Tibial artery (tissue), 4 donors: ENCODE data around the gene KNCN.

ENCODE experiments used
- DNase-seq, 2 donors: peaks; one replicate each; pipeline ENCODE4 v3.0.0-alpha.2; 2019
- H3K27ac ChIP-seq, 2 donors: fragments of 200-600 bp; sonication (generic) in 1 of 2; 1 replicate in 1 of 2; 2 replicates in 1 of 2; pipeline ENCODE4 v1.5.1; 2018 to 2019; ENCODE audit warnings: mild to moderate bottlenecking in 1 of 2
- H3K27me3 ChIP-seq, 2 donors: fragments of 200-600 bp; sonication (generic) in 1 of 2; one replicate each; pipeline versions ENCODE4 v1.5.1 to v1.6.0; 2016 to 2019
- H3K36me3 ChIP-seq, 3 donors: fragments of 200-600 bp; sonication (generic) in 2 of 3; one replicate each; pipeline ENCODE4 v1.5.1; 2016 to 2019; ENCODE audit warnings: mild to moderate bottlenecking in 2 of 3
- H3K4me1 ChIP-seq, 4 donors: fragments of 200-600 bp; sonication (generic) in 2 of 4; 1 replicate in 3 of 4; 2 replicates in 1 of 4; pipeline ENCODE4 v1.5.1; 2016 to 2019
- H3K4me3 ChIP-seq, 2 donors: fragments of 200-600 bp; sonication (generic) in 1 of 2; 1 replicate in 1 of 2; 2 replicates in 1 of 2; pipeline ENCODE4 v1.5.1; 2018 to 2019; ENCODE audit warnings: mild to moderate bottlenecking in 2 of 2
- H3K9me3 ChIP-seq, 3 donors: fragments of 200-600 bp; sonication (generic) in 1 of 3; one replicate each; pipeline ENCODE4 v1.5.1; 2016 to 2019
- intact Hi-C: fragments of 100-400 bp; cut with DNase I; formaldehyde crosslinking; loops from one replicate; pipeline ENCODE4 v1.15.0; 2023; ENCODE audit warnings: low total_unique reads
- TF ChIP-seq, protein P1 (sequence below), 2 experiments: fragments of 200-600 bp in 1 of 2; fragments of 450-650 bp in 1 of 2; IDR thresholded peaks; one replicate each; pipeline ENCODE4 v1.5.1; 2017 to 2019; ENCODE audit warnings: antibody characterized with exemption in 2 of 2, mild to moderate bottlenecking in 1 of 2, moderate library complexity in 1 of 2

The KNCN gene

DNA sequence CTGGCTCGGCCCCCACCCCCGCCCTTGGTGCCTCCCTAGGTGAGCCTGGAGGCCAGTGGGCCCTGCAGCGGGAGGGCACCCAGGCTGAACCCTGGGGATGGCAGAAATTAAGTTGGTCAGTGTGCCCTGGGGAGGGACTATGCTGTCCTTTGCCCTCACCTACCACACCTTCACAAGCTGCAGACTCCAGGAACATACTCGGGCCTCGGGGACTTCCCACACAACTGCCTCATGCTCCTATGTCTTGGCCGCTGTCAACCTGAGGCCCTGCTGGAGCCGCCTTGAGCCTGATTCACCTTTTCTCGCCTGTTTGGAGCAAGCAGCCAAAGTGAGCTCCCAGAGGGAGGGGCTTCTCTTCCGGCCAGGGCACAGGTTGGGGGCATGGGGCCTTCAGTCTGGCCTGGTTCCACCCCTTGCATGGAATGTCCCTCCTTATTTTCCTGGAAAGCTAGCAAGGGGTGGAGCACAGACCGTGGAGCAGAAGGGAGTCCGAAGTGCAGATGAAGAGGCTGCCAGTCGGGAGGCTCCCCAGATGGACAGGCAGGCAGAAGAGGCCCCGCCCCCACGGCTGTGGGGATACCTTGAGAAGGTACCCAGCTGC, 24.7 kb downstream of the KNCN start:
- Histone ChIP-seq H3K36me3 (no peaks in the 10 kb centered on the region), H3K4me3 (no peak overlapping the region), H3K27ac (no peak overlapping the region), H3K27me3 (peaks cover 0 to 51% of the 10 kb centered on the region in 2 donors), H3K9me3 (no peaks in the 10 kb centered on the region), H3K4me1 (peaks cover 0 to 8% (median 0%) of the 10 kb centered on the region in 4 donors)
- TF ChIP-seq, protein P1, sequence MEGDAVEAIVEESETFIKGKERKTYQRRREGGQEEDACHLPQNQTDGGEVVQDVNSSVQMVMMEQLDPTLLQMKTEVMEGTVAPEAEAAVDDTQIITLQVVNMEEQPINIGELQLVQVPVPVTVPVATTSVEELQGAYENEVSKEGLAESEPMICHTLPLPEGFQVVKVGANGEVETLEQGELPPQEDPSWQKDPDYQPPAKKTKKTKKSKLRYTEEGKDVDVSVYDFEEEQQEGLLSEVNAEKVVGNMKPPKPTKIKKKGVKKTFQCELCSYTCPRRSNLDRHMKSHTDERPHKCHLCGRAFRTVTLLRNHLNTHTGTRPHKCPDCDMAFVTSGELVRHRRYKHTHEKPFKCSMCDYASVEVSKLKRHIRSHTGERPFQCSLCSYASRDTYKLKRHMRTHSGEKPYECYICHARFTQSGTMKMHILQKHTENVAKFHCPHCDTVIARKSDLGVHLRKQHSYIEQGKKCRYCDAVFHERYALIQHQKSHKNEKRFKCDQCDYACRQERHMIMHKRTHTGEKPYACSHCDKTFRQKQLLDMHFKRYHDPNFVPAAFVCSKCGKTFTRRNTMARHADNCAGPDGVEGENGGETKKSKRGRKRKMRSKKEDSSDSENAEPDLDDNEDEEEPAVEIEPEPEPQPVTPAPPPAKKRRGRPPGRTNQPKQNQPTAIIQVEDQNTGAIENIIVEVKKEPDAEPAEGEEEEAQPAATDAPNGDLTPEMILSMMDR (IDR thresholded peaks at IDR 0.05): no peak
- intact Hi-C loops: loop anchor here (2.0 to 5.0 kb wide), 2 partner anchors 49 to 80 kb away; no protein-coding TSS in a partner anchor
- no peak for DNase-seq

DNA sequence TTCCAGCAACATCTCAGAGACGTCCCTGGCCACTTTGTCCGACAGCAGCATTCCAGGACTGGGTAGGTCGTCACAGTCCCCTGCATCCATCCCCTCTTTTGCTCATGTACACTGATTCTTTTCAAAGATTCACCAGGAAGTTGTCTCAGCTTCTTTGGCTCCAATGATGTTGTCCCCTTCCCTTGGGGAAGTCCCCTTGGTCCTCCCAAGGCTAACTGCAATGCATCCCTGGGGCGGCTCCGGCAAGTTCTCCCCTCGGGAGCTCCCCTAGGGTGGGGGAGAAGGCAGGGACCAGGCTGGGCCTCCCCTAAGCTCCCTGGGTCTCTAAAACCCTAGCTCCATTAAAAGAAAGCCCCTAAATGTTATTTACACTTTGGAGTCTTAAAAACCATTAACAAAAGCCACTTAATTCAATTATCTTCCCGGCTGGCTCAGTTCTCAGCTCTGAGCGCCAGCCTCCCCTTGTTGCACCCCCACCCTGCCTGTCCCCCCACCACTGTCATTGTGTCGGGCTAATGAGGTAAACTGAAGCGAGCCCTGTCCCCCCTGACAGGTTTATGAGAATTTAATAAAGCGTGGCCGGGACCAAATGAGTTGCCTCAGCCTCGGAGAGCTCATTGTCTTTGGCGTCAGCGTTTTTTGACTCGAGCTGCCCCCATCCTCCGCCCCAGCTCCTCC, 25.3 kb downstream of the KNCN start:
- no peak overlapping the region for H3K4me3 ChIP-seq
- DNase-seq: no peak
- no peaks in the 10 kb centered on the region for H3K36me3 ChIP-seq
- H3K27ac ChIP-seq: no peak overlapping the region
- H3K4me1 ChIP-seq: peaks cover 0 to 8% (median 0%) of the 10 kb centered on the region in 4 donors
- H3K27me3 ChIP-seq: peaks cover 0 to 51% of the 10 kb centered on the region in 2 donors
- TF ChIP-seq, protein P1 (IDR thresholded peaks at IDR 0.05): no peak
- H3K9me3 ChIP-seq: no peaks in the 10 kb centered on the region
- intact Hi-C loops: loop anchor here (2.0 to 5.0 kb wide), 2 partner anchors 49 to 79 kb away; no protein-coding TSS in a partner anchor

DNA sequence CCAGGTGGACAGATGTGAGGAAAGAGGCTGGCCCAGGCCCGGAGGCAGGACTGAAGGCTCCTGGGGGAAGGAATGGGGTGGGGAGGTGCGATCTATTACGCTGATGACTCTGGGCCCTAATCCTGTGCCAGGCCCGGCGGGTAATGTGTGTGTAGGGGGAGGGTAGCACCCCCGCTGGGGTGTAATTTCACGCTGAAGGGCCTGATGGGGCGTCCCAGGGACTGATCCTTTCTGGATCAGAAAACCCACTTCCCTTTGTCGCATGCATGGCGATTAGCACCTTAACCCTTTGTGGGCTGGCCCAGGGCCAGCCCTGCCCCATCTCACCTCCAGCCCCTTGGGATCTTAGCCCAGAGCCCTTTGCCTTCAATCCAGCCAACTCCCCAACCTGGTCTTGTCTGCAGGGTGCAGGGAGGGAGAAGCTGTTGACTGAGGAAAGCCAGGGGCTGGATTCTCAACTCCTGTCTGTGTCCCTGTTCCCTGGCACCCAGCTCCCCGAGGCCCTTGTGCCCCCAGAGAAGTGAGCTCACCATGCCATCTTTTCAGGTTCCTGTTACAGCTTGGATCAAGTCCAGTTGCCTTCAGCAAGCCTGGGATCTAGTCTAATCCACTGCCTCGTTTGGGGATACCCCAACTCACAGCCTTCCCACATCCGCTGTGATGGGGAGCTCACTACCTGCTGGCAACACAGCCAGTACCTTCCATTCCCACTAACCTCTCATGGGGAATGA, 26.0 kb downstream of the KNCN start:
- no peak for DNase-seq
- H3K4me1 ChIP-seq: peaks cover 0 to 8% (median 0%) of the 10 kb centered on the region in 4 donors
- no peak overlapping the region for H3K27ac ChIP-seq
- no peaks in the 10 kb centered on the region for H3K9me3 ChIP-seq
- peaks cover 0 to 45% of the 10 kb centered on the region in 2 donors for H3K27me3 ChIP-seq
- no peak overlapping the region for H3K4me3 ChIP-seq
- H3K36me3 ChIP-seq: no peaks in the 10 kb centered on the region
- TF ChIP-seq, protein P1 (IDR thresholded peaks at IDR 0.05): no peak
- intact Hi-C loops: loop anchor here (5.0 kb wide), 1 partner anchor 48 kb away; no protein-coding TSS in a partner anchor

DNA sequence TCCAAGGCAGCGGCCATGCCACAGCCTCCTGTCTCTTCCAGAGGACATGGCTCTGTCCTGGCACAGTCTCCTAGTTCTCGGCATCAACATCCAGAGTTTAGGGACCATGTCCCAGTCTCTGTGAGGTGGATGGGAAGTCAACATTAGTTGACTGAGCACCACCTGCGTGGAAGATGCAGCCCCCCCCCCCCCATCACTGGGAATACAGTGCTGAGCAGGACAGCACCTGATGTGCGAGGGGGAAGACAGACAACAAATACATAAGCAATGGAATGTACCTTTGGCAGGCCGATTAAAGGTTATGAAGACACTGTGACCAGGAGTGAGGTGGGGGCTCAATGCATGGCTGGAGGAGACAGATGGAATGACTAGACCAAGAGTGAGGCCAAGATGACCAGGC, 26.6 kb downstream of the KNCN start:
- Histone ChIP-seq H3K36me3 (no peaks in the 10 kb centered on the region), H3K4me3 (no peak overlapping the region), H3K27me3 (peaks cover 0 to 42% of the 10 kb centered on the region in 2 donors), H3K27ac (no peak overlapping the region), H3K9me3 (no peaks in the 10 kb centered on the region), H3K4me1 (peaks cover 0 to 8% (median 0%) of the 10 kb centered on the region in 4 donors)
- DNase-seq: no peak
- intact Hi-C loops: loop anchor here (5.0 kb wide), 1 partner anchor 48 kb away; no protein-coding TSS in a partner anchor
- TF ChIP-seq, protein P1 (IDR thresholded peaks at IDR 0.05): no peak

DNA sequence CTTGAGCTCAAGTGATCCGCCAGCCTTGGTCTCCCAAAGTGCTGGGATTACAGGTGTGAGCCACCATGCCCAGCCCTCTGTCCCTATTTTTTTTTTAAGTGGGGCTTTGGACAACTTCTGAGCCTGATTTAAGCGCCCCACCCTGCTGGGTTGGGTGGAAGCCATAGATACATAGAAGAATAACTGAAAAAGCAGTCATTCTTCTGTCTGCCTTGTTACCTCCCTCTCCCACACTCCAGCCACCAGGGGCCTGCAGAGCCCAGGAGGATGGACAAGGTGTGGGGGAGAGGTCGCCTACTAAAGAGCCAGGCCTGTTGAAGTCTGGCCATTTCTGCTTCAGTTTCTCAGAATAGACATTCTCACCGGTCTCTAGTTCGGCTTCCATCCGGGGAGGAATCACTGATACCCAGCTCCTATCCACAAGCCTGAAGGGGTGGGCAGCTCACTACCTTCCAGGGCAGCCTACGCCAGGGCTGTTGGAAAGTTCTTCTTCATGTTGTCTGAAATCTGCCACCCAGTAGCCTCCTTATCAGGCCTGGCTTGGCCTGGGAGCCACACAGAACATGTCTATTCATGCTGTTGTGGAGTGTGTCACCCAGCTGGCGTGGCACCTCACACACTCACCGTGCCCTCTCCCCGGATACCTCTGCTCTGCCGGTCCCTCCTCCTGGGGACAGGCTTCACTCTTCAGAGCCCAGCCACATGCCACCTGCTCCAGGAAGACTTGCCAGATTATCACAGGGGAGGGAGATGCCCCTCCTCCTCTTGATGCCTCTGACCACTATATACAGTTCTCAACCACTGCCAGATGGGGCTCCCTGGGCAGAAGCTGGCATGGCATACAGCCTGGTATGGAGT, 27.7 kb downstream of the KNCN start:
- H3K4me3 ChIP-seq: no peak overlapping the region
- no peaks in the 10 kb centered on the region for H3K36me3 ChIP-seq
- H3K27me3 ChIP-seq: peaks cover 0 to 44% of the 10 kb centered on the region in 2 donors
- intact Hi-C loops: no loop called here
- DNase-seq: no peak
- TF ChIP-seq, protein P1 (IDR thresholded peaks at IDR 0.05): no peak
- H3K4me1 ChIP-seq: peaks cover 0 to 8% (median 0%) of the 10 kb centered on the region in 4 donors
- no peak overlapping the region for H3K27ac ChIP-seq
- H3K9me3 ChIP-seq: no peaks in the 10 kb centered on the region
